Fibroblast of gingiva (primary cell): ENCODE measurements around the gene FUOM.
A peak's percentile ranks its signal among the peaks of the same experiment; 100 is the strongest.
"Not testable (repeated sequence)": the region's sequence is repeated elsewhere in the genome, so short reads cannot be mapped to it uniquely, and the experiment has no call there.

Source experiments
- DNase-seq: peaks from one replicate; pipeline ENCODE4 v3.0.0-alpha.2; 2011; ENCODE audit warnings: low read depth

The FUOM gene

GRCh38 chr10:133388236-133388972, 30.6 kb upstream of the FUOM start:
- no peak for DNase-seq

GRCh38 chr10:133386951-133387350, 29.1 kb upstream of the FUOM start:
- not testable (repeated sequence) for DNase-seq

- DNase-seq, result no peak
Observed at GRCh38 chr10:133385214-133385613, 27.4 kb upstream of the FUOM start.

GRCh38 chr10:133384071-133384470, 26.3 kb upstream of the FUOM start:
- no peak for DNase-seq

- no peak for DNase-seq
Observed at GRCh38 chr10:133383551-133383950, 25.7 kb upstream of the FUOM start.

- DNase-seq, result no peak
Observed at GRCh38 chr10:133381036-133381435, 23.2 kb upstream of the FUOM start.

GRCh38 chr10:133379801-133380666, 22.2 kb upstream of the FUOM start:
- no peak for DNase-seq

- DNase-seq, result peak; percentile 62
Observed at GRCh38 chr10:133379152-133379800, 21.5 kb upstream of the FUOM start, which contains the start of gene PAOX. Gene PAOX (plus strand): TSS chr10:133379262. CDS start chr10:133379317, 55 bp downstream.

- peak; percentile 40 for DNase-seq
Observed at GRCh38 chr10:133378251-133379096, 20.7 kb upstream of the FUOM start.

GRCh38 chr10:133377818-133378250, 20.0 kb upstream of the FUOM start:
- no peak for DNase-seq

GRCh38 chr10:133377025-133377817, 19.4 kb upstream of the FUOM start:
- no peak for DNase-seq

GRCh38 chr10:133376183-133376582, 18.4 kb upstream of the FUOM start:
- DNase-seq, result not testable (repeated sequence)

- DNase-seq, result no peak
Observed at GRCh38 chr10:133375357-133376115, 17.7 kb upstream of the FUOM start.

- peak; percentile 88 for DNase-seq
Observed at GRCh38 chr10:133373174-133374090, 15.6 kb upstream of the FUOM start, which contains the start of gene ECHS1. Gene ECHS1 (minus strand): TSS chr10:133373354. CDS start chr10:133373333, 21 bp downstream.

- DNase-seq, result no peak
Observed at GRCh38 chr10:133372507-133372906, 14.7 kb upstream of the FUOM start.

GRCh38 chr10:133370030-133370786, 12.4 kb upstream of the FUOM start:
- DNase-seq, result no peak

- DNase-seq, result no peak
Observed at GRCh38 chr10:133368153-133368552, 10.3 kb upstream of the FUOM start.

GRCh38 chr10:133367461-133367860, 9.6 kb upstream of the FUOM start:
- not testable (repeated sequence) for DNase-seq
